ENCODE measurements around the gene IQCH.

- TF ChIP-seq CTCF (conservative IDR thresholded peaks at IDR 0.05 in 1 of 2, IDR thresholded peaks at IDR 0.05 in 1 of 2; ENCODE audit: low read depth in 1 of 2, low read length in 2 of 2) = no peak
- no peak for TF ChIP-seq EZH2 (IDR thresholded peaks at IDR 0.05; ENCODE audit: low read length, missing control alignments)
Observed at GRCh38 chr15:67480741-67481140, 226.2 kb downstream of the IQCH start.
